OCI-M2 (cell line): ENCODE measurements around the gene PRORP.
"Not testable (repeated sequence)": the region's sequence is repeated elsewhere in the genome, so short reads cannot be mapped to it uniquely, and the experiment has no call there.

Experiments used
- DNase-seq: peaks from one replicate; lab custom pipeline; 2025; ENCODE audit not compliant: unreplicated experiment; lab: John Stamatoyannopoulos, UW

PRORP gene

DNA sequence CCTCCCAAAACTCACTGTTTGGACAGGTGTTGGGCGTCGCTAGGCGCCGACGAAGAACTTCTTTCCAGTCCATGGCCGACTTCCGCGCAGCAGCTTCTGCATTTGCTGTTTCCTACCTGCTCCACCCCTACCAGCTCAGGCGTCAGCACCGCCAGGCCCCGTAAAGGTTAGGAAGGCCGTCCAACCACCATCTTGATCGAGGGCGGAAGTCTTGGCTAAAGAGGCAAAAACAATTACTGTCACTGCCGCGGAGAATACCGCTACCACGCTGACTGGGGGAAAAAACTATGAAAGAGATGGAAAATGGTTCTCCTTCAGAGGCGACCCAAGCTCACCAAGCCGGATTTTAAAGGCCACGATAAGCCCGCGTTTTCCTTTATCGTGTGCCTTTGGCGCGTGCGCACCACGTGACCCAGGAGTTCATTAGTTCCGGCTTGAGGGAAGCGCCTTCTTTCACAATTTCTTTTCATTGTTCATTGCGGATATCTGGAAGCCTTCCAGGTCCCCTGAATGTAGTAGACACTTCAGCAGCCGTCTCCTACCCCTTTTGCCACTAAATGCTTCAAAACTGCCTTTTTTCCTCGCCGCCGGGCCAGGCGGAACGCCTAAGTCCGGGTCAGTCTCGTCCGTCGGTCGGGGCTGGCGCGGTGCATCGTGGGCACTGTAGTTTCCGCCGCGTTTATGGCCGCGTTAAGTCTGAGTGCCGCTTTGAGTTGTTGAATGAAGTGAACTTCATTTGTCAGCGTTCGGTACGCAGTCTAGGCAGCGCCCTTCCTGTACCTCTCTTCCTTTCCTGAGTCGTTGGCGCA lies at the start of gene PRORP, which contains the start of gene PPP2R3C:
TSS of gene PRORP (plus strand) at position 666 of the 809 bp plus-strand sequence. CDS start 694 bp downstream, outside the sequence.
TSS of gene PPP2R3C (minus strand) at position 104 of the 809 bp plus-strand sequence. CDS start at position 73, 31 bp downstream.
- peak; percentile 91 for DNase-seq

- no peak for DNase-seq
Observed at GRCh38 chr14:35073486-35073885, 48.9 kb upstream of the PRORP start.

DNA sequence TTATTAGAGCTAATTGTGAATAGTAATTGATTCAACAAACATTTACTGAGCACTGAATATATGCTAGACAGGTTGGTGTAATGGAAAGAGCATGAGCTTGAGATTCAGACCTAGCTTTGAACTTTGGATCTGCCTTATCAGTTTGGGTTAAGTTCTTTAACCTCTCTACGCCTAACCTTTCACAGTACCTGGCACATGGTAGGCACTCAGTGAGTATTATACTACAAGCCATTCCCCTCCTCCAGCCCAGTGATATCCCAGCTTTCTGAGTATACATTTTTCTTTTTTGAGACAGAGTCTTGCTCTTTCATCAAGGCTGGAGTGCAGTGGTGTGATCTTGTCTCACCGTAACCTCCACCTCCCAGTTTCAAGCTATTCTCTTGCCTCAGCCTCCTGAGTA lies 44.3 kb upstream of the PRORP start:
- no peak for DNase-seq

GRCh38 chr14:35079742-35080141 lies 42.6 kb upstream of the PRORP start:
- no peak for DNase-seq

DNA sequence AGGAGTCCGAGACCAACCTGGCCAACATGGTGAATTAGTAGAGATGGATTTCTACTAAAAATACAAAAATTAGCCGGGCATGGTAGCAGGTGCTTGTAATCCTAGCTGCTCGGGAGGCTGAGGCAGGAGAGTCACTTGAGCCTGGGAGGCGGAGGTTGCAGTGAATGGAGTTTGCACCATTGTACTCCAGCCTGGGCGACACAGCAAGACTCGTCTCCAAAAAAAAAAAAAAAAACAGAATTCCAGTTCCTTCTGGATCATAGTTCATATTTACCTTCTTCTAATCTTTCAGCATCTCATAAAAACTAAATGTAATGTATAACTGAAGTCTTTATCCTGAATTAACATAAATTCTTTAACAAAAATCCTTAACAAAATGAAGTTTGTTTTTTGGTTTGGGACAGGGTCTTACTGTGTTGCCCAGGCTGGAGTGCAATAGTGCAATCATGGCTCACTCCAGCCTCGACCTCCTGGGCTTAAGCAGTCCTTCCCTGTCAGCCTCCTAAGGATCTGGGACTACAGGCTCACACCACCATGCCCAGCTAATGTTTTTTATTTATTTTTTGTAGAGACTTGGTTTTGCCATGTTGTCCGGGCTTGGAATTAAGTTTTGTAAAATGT lies 38.7 kb upstream of the PRORP start:
- DNase-seq, result no peak

- no peak for DNase-seq
Observed at GRCh38 chr14:35085441-35085840, 36.9 kb upstream of the PRORP start.

DNA sequence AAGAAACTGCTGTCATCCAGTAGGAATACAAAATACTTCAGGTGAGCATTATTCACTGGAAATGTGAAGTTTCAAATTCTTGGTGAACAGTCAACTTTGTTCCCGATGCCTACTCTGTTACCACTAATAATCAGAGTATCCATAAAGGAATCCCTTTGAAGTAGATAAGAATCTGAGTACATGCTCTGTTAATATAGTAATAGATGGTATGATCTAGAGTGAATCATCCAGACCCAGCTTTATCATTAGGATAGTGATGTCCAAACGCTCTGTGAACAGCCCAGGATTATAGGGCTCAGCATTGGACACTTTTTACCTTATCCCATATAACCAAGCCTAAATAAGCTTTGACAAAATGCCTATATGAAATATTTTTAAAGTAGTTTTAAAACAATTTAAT lies 33.8 kb upstream of the PRORP start:
- DNase-seq, result no peak

DNA sequence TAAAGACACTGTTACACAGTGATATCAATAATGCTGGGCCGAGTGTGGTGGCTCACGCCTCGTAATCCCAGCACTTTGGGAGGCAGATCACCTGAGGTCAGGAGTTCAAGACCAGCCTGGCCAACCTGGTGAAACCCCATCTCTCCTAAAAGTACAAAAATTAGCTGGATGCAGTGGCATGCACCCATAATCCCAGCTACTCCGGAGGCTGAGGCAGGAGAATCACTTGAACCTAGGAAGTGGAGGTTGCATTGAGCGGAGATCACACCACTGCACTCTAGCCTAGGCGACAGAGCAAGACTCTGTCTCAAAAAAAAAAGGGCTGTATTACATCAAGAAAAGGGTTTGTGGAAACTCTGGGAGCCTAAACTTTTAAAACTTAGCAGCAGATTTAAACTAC lies 27.7 kb upstream of the PRORP start:
- not testable (repeated sequence) for DNase-seq

DNA sequence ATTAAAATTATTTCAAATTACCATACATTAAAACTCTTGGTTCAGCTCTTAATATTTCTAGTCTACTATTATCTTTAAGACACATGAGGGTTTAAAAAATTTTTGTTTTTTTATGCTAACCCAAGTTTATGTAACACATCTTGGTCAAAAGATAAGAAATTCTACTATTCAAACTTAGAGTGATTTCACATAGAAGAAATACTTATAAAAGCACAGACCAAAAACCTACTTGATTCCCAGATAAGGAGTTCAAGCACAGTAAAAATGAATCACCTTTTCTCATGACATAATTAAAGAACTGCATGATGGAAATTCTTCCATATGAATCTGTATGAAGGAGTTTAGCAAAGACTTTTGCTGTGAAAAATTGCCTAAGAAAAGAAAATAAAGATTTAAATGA lies 14.5 kb upstream of the PRORP start:
- DNase-seq, result no peak

GRCh38 chr14:35112641-35113040 lies 9.7 kb upstream of the PRORP start:
- DNase-seq, result no peak

GRCh38 chr14:35113308-35113950 lies 8.9 kb upstream of the PRORP start:
- no peak for DNase-seq

DNA sequence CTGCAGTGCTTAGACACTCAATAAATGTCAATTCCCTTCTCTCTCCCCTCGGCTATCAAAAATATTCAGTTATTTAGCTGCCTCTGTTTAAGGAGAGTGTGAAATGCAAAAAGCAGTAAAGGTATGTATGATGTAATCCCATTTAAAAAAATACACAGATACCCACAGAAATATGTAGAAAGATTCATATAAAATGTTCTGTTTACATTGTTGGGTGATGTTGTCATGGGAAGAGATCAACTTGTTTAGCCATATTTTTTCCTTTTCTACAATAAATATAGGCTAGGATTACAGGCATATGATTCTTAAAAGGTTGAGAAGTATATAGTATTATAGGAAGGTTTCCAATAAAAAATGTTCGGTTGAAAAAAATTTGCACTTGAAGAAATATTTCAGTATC lies 8.3 kb upstream of the PRORP start:
- no peak for DNase-seq

GRCh38 chr14:35116242-35116641 lies 6.1 kb upstream of the PRORP start:
- no peak for DNase-seq

- no peak for DNase-seq
Observed at GRCh38 chr14:35117112-35117511, 5.2 kb upstream of the PRORP start.

DNA sequence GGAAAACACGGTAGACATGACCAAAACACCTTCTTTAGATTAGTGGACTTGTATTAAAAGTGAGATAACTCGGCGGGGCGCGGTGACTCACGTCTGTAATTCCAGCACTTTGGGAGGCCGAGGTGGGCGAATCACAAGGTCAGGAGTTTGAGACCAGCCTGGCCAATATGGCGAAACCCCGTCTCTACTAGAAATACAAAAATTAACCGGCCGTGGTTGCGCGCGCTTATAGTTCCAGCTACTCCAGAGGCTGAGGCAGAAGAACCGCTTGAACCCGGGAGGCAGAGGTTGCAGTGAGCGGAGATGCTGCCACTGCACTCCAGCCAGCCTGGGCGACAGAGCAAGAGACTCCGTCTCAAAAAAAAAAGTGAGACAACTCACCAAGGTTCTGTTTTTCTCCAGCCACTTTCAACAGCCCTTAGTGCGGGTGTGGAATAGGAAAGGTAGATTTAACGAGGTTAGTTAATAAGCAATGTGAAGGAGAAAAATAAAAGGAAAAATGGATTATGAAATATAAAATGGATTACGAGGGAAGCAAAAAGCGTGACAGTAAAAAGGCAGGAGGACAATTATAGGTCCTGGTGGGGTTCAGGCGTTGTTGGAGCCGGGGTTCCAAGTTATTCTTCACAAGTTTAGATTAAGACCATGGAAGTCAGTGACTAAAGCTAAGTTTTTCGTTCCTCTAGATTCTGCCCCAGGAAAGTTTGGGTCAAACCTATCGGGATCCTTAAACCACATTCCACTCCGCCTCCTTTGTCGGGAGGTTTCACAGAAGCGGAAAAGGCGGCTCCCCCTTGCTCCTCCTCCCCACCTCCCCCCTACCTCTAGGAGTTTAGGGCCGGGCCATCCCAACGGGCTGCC lies 1.1 kb upstream of the PRORP start:
- DNase-seq, result no peak

- DNase-seq, result no peak
Observed at GRCh38 chr14:35122696-35123387, 490 bp downstream of the PRORP start.

- DNase-seq, result no peak
Observed at GRCh38 chr14:35123388-35123703, 994 bp downstream of the PRORP start.

GRCh38 chr14:35124127-35124526 lies 1.8 kb downstream of the PRORP start:
- no peak for DNase-seq

- no peak for DNase-seq
Observed at GRCh38 chr14:35133542-35134328, 11.4 kb downstream of the PRORP start.
